ENCODE data around the gene CFAP68.

CFAP68 gene
- total RNA-seq, result 7.6 to 10.2 (median 8.1) reads per million in 3 experiments

- peak; percentile 98 for DNase-seq
Measured at GRCh38 chr11:111878849-111879636, at the start of gene CFAP68, which contains the start of gene FDXACB1. CFAP68 (plus strand) TSS chr11:111879541; CDS start chr11:111879561, 20 bp downstream. FDXACB1 (minus strand) TSS chr11:111879165; CDS start chr11:111879132, 33 bp downstream.

- DNase-seq, result no peak
Measured at GRCh38 chr11:111833524-111833923, 45.8 kb upstream of the CFAP68 start.

- no peak for DNase-seq
Measured at GRCh38 chr11:111834432-111835163, 44.7 kb upstream of the CFAP68 start.

- no peak for DNase-seq
Measured at GRCh38 chr11:111835665-111836064, 43.7 kb upstream of the CFAP68 start.

- DNase-seq, result no peak
Measured at GRCh38 chr11:111836162-111836561, 43.2 kb upstream of the CFAP68 start.

- DNase-seq, result no peak
Measured at GRCh38 chr11:111836721-111837120, 42.6 kb upstream of the CFAP68 start.

- no peak for DNase-seq
Measured at GRCh38 chr11:111837366-111837891, 41.9 kb upstream of the CFAP68 start.

GRCh38 chr11:111838054-111838453 lies 41.3 kb upstream of the CFAP68 start:
- no peak for DNase-seq

- no peak for DNase-seq
Measured at GRCh38 chr11:111840143-111840542, 39.2 kb upstream of the CFAP68 start.

GRCh38 chr11:111841370-111842053 lies 37.8 kb upstream of the CFAP68 start:
- DNase-seq, result peak; percentile 65

- DNase-seq, result no peak
Measured at GRCh38 chr11:111843661-111844060, 35.7 kb upstream of the CFAP68 start.

GRCh38 chr11:111845276-111846028 lies 33.9 kb upstream of the CFAP68 start:
- DNase-seq, result no peak

GRCh38 chr11:111846063-111846462 lies 33.3 kb upstream of the CFAP68 start:
- DNase-seq, result no peak

- DNase-seq, result no peak
Measured at GRCh38 chr11:111846636-111847035, 32.7 kb upstream of the CFAP68 start.

GRCh38 chr11:111849631-111850030 lies 29.7 kb upstream of the CFAP68 start:
- no peak for DNase-seq

- no peak for DNase-seq
Measured at GRCh38 chr11:111851067-111851466, 28.3 kb upstream of the CFAP68 start.

- DNase-seq, result no peak
Measured at GRCh38 chr11:111851636-111852035, 27.7 kb upstream of the CFAP68 start.

GRCh38 chr11:111852103-111852502 lies 27.2 kb upstream of the CFAP68 start:
- DNase-seq, result no peak

- no peak for DNase-seq
Measured at GRCh38 chr11:111855506-111855905, 23.8 kb upstream of the CFAP68 start.

GRCh38 chr11:111860257-111860656 lies 19.1 kb upstream of the CFAP68 start:
- no peak for DNase-seq

GRCh38 chr11:111870113-111870512 lies 9.2 kb upstream of the CFAP68 start:
- no peak for DNase-seq

GRCh38 chr11:111870522-111870885 lies 8.8 kb upstream of the CFAP68 start:
- DNase-seq, result no peak

All from central memory CD4-positive, alpha-beta T cell (primary cell).